Left ventricle myocardium inferior (tissue), 1 donor: ENCODE results near the gene BPGM. TPM values are rescaled to one million over a fixed set of nuclear protein-coding genes. Genes with fewer than 3 reads are reported as not detected.

Source experiments
- DNase-seq: peaks from one replicate; pipeline ENCODE4 v3.0.0-alpha.2; 2020
- H3K27ac ChIP-seq: fragments of 200-600 bp; replicated peaks from 2 replicates; pipeline ENCODE4 v1.8.0; 2021
- H3K27me3 ChIP-seq: fragments of 200-600 bp; 2 replicates; pipeline ENCODE4 v1.8.0; 2021; ENCODE audit warnings: low read depth
- H3K36me3 ChIP-seq: fragments of 200-600 bp; 2 replicates; pipeline ENCODE4 v1.8.0; 2021
- H3K4me1 ChIP-seq: fragments of 200-600 bp; 2 replicates; pipeline ENCODE4 v1.8.0; 2021
- H3K4me3 ChIP-seq: fragments of 200-600 bp; 2 replicates; pipeline ENCODE4 v1.8.0; 2021; ENCODE audit warnings: mild to moderate bottlenecking, moderate library complexity
- H3K9me3 ChIP-seq: fragments of 200-600 bp; replicated peaks from 2 replicates; pipeline ENCODE4 v1.8.0; 2021
- CTCF ChIP-seq: fragments of 200-600 bp; IDR thresholded peaks from 2 replicates; pipeline ENCODE4 v1.8.0; 2021; ENCODE audit warnings: antibody characterized with exemption, mild to moderate bottlenecking, borderline replicate concordance
- intact Hi-C: fragments of 100-400 bp; cut with micrococcal nuclease; formaldehyde crosslinking; loops from one replicate; pipeline ENCODE4 v1.11.0; 2022
- total RNA-seq: library from RNA; stranded (reverse); fragmentation: NEBNext Ultra II Directional; extraction: Animal tissue kit (Norgen Biotek cat#: 25700); gene quantifications from one replicate; pipeline ENCODE4 v1.2.1, GENCODE V29; 2021
- donor health status: DM: no; HTN: yes; CAD: no; lungs with severe emphysema.

BPGM gene
- total RNA-seq, 1 donor from 2014 or later = 13.9 TPM

- no peak overlapping the region for H3K27ac ChIP-seq
- H3K36me3 ChIP-seq = no peaks in the 10 kb centered on the region
- H3K27me3 ChIP-seq = no peaks in the 10 kb centered on the region
- DNase-seq = no peak
- H3K9me3 ChIP-seq = no peaks in the 10 kb centered on the region
- H3K4me1 ChIP-seq = no peaks in the 10 kb centered on the region
- intact Hi-C loops = loop anchor here (10.0 kb wide), 1 partner anchor 56 kb away; no protein-coding TSS in a partner anchor
- H3K4me3 ChIP-seq = no peak overlapping the region
- TF ChIP-seq CTCF = no peak
Measured at GRCh38 chr7:134698481-134698880, 51.8 kb downstream of the BPGM start.

DNA sequence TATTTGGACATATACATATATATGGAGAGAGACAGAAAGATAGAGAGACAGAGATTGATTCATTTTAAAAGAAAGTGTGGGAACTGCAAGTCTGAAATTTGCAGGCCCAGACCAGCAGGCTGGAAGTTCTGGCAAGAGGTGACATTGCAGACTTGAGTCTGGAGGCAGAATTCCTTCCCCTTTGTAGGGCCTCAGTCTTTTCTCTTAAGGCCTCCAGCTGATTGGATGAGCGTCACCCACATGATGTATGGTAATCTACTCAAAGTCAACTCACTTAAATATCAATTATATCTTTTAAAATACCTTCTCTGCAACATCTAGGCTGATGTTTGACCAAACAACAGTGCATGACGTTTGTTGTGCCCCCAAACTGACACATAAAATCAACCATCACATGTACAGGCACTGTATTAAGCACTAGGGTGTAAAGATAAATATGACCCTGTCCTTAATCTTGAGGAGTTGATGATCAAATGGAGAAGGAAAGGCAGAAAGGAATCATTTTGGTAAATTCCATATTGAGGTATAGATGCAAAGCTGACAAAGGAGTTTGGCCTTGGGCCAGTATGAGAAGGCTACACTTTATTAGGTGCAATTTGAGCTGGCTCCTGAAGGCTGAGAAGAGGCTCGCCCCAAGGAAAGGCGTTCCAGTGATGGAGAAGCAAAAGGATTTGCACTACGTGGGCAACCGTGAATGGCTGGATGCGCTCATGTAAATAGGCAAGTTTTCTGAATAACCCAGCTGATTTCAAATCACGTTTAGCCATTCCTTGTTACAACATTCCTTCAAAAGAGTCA, 52.6 kb downstream of the BPGM start:
- H3K9me3 ChIP-seq = no peaks in the 10 kb centered on the region
- no peak overlapping the region for H3K27ac ChIP-seq
- no peak for DNase-seq
- H3K27me3 ChIP-seq = no peaks in the 10 kb centered on the region
- H3K4me1 ChIP-seq = no peaks in the 10 kb centered on the region
- TF ChIP-seq CTCF = no peak
- intact Hi-C loops = loop anchor here (10.0 kb wide), 1 partner anchor 56 kb away; no protein-coding TSS in a partner anchor
- H3K36me3 ChIP-seq = no peaks in the 10 kb centered on the region
- H3K4me3 ChIP-seq = no peak overlapping the region

DNA sequence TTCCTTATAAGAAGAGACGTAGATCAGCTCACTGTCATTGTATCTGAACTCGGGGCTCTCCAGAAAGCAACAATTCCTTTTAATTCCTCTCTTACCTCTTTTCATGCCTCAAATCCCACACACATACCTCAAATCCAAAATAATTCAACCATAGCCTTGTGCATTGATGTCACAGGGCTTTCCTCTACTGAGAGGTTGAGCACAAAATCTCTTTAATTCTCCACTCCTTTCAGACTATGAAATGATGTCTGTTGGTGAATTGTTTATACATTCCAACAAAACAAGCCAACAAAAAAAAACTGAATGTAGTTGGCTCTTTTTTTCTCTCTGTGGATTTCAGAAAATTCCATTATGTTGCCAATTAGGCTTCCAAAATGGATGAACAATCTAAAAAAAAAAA, 53.2 kb downstream of the BPGM start:
- Histone ChIP-seq H3K4me3 (no peak overlapping the region), H3K9me3 (no peaks in the 10 kb centered on the region), H3K4me1 (no peaks in the 10 kb centered on the region), H3K27ac (no peak overlapping the region), H3K36me3 (no peaks in the 10 kb centered on the region), H3K27me3 (no peaks in the 10 kb centered on the region)
- intact Hi-C loops = loop anchor here (10.0 kb wide), 1 partner anchor 55 kb away; no protein-coding TSS in a partner anchor
- no peak for DNase-seq
- no peak for TF ChIP-seq CTCF

DNA sequence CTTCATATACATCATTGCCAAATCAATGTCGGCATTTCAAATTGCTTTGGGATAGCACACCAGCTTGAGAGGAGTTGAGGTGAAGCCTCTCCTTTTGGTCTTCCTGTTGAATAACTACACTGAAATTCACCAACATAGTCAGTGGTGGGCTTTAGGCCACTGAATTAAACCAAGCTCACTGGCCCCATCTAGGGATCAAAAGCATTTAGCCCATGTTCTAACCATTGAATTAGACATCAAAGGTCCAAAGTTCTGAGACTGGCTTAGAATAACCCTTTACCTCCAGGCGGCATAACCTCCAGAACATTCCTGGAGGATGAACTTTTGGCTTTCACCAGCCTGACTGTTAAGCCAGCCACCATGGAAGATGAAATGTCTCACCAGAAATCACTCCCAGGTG, 54.6 kb downstream of the BPGM start:
- Histone ChIP-seq H3K27ac (no peak overlapping the region), H3K36me3 (no peaks in the 10 kb centered on the region), H3K27me3 (no peaks in the 10 kb centered on the region), H3K4me3 (no peak overlapping the region), H3K4me1 (no peaks in the 10 kb centered on the region), H3K9me3 (no peaks in the 10 kb centered on the region)
- peak; percentile 17 for TF ChIP-seq CTCF
- intact Hi-C loops = no loop called here
- DNase-seq = no peak

- DNase-seq = no peak
- no peaks in the 10 kb centered on the region for H3K36me3 ChIP-seq
- H3K4me3 ChIP-seq = no peak overlapping the region
- intact Hi-C loops = no loop called here
- no peak for TF ChIP-seq CTCF
- H3K4me1 ChIP-seq = no peaks in the 10 kb centered on the region
- H3K9me3 ChIP-seq = no peaks in the 10 kb centered on the region
- no peaks in the 10 kb centered on the region for H3K27me3 ChIP-seq
- peak overlapping the region; percentile 62 for H3K27ac ChIP-seq
Measured at GRCh38 chr7:134702366-134703240, 56.0 kb downstream of the BPGM start.
